AG04450 (cell line): Measurements from ENCODE around the gene TRIM15. TPM values are rescaled to one million over a fixed set of nuclear protein-coding genes. Genes with fewer than 3 reads are reported as not detected.

Source experiments
- CTCF ChIA-PET: fragments of 300-600, 350-600 bp; formaldehyde crosslinking; extraction: SDS; loops from one replicate; lab custom pipeline; 2022; ENCODE audit warnings: antibody characterized with exemption, inconsistent platforms; lab: Charles Lee
- POLR2A ChIA-PET: fragments of 350-600 bp; formaldehyde crosslinking; extraction: SDS; loops from one replicate; lab custom pipeline; 2021; ENCODE audit warnings: antibody characterized with exemption, inconsistent platforms; lab: Yijun Ruan, JAX
- DNase-seq: peaks from one replicate; pipeline ENCODE4 v3.0.0-alpha.2; 2011; ENCODE audit warnings: low read depth, low spot score
- H3K27ac ChIP-seq: one replicate; pipeline ENCODE4 v1.5.1; 2012; ENCODE audit warnings: low read depth, low read length, control low read depth
- H3K27me3 ChIP-seq: one replicate; pipeline ENCODE4 v1.6.0; 2012; ENCODE audit warnings: low read length; ENCODE audit not compliant: control insufficient read depth, insufficient read depth
- H3K4me3 ChIP-seq: 2 replicates; pipeline ENCODE4 v1.5.1; 2011; ENCODE audit warnings: mild to moderate bottlenecking, low read depth, low read length, control low read depth
- H3K9me3 ChIP-seq: 2 replicates; pipeline ENCODE4 v1.5.1; 2012; ENCODE audit warnings: low read length; ENCODE audit not compliant: control insufficient read depth, insufficient read depth
- polyA plus RNA-seq: library from polyadenylated mRNA; depleted of rRNA; stranded (reverse); fragments of >200 nt; gene quantifications from 2 replicates; pipeline ENCODE4 v1.2.3, GENCODE V29; 2011
- TF ChIP-seq, protein P1 (sequence below): IDR thresholded peaks from 2 replicates; pipeline ENCODE4 v1.5.1; 2011; ENCODE audit warnings: low read depth, low read length, control low read depth, inconsistent platforms

The TRIM15 gene
- polyA plus RNA-seq, 1 experiment = not detected

DNA sequence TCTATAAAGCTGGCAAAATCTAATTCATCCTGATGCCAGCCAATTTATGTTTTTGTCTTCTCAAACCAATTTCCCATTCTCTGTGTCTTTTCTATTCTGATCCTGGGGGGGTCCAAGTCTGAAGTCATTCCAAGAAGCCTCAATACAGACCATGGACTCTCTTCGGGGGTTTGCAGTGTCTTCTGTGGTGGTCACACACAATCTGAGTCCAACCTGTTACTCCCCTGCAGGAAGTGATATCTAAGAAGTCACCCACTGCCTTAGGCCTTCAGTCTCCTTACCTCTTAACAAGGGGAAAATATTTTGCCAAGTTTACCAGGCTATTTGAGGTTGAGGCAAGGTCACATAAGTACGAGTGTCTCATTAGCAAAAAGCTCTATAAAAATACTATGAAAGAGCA, 48.0 kb downstream of the TRIM15 start:
- CTCF ChIA-PET = no interaction called here

DNA sequence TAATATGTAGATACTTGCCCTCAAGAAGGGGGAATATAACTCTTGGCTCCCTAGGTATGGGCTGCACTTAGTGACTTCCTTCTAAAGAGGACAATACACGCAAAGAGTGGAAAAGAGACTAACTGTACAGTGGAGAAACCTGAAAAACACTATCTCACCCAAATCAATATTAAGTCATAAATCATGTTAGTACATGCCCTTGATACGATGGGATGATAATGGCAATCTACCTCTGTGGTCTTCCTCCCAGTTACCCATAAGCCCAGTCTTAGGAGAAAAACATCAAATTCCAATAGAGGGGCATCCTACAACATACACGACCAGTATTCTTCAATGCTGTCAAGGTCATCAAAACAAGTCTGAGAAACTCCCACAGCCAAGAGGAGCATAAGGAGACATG, 48.6 kb downstream of the TRIM15 start:
- ChIA-PET CTCF (no interaction called here), POLR2A (no interaction called here)
- no peaks in the 10 kb centered on the region for H3K27me3 ChIP-seq
- DNase-seq = no peak
- H3K27ac ChIP-seq = no peak overlapping the region
- TF ChIP-seq, protein P1, sequence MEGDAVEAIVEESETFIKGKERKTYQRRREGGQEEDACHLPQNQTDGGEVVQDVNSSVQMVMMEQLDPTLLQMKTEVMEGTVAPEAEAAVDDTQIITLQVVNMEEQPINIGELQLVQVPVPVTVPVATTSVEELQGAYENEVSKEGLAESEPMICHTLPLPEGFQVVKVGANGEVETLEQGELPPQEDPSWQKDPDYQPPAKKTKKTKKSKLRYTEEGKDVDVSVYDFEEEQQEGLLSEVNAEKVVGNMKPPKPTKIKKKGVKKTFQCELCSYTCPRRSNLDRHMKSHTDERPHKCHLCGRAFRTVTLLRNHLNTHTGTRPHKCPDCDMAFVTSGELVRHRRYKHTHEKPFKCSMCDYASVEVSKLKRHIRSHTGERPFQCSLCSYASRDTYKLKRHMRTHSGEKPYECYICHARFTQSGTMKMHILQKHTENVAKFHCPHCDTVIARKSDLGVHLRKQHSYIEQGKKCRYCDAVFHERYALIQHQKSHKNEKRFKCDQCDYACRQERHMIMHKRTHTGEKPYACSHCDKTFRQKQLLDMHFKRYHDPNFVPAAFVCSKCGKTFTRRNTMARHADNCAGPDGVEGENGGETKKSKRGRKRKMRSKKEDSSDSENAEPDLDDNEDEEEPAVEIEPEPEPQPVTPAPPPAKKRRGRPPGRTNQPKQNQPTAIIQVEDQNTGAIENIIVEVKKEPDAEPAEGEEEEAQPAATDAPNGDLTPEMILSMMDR = no peak
- no peaks in the 10 kb centered on the region; the same call in 1 of the 2 replicates for H3K9me3 ChIP-seq
- peak overlapping the region; percentile 88 for H3K4me3 ChIP-seq

More for the DNA sequence above, 48.0 kb downstream of the TRIM15 start:
- Histone ChIP-seq H3K4me3 (no peak overlapping the region; the same call in 1 of the 2 replicates), H3K27me3 (no peaks in the 10 kb centered on the region), H3K9me3 (no peaks in the 10 kb centered on the region; the same call in 1 of the 2 replicates), H3K27ac (no peak overlapping the region)
- TF ChIP-seq, protein P1 = no peak
- DNase-seq = no peak
- POLR2A ChIA-PET = no interaction called here

DNA sequence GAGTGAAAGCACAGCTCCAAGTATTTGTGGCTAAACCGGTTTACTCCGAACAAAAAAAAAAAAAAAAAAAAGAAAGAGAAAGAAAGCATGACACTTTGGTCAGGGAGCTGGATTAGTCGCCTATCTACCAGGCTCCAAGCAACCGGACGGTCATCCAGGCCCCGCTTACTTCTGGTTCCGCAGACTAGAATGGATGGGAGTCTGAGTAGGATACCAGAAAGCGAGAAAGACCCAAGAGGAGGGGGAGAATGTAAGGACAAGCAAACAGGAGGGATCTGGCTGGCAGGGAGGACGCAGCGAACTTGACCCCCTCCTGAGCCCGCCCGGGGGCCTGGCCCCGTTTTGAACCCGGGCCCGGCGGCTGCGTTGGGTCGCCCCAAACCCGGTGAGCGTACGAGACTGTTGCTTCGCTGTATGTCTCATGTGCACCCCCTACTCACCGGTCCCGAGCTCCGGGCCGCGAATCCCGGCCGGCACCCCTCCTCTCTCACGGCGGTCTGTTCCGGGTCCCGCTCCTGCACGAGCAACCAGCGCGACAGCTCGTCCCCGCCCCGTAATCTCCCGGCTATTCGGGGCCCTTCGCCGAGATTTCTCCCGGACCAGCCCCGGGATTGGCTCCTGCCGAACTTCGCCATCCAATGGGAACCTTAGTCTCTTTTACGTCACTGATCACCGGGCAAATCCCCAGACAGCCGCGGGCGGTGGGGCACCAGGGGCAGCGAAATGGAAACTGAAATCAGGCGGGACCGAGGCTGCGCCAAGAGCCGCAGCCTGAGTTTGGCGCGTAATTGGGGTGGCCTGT, 49.7 kb downstream of the TRIM15 start, which contains the start of gene TRIM26:
TSS of gene TRIM26 (minus strand) at position 542 of the 802 bp plus-strand sequence. CDS start 14,303 bp downstream, outside the sequence.
- DNase-seq = peak; percentile 85
- H3K4me3 ChIP-seq = peak within 1 kb of the TSS; percentile 88
- no peaks in the 10 kb centered on the region for H3K27me3 ChIP-seq
- TF ChIP-seq, protein P1 = no peak
- no peaks in the 10 kb centered on the region; the same call in 1 of the 2 replicates for H3K9me3 ChIP-seq
- peak within 1 kb of the TSS; percentile 81 for H3K27ac ChIP-seq
- CTCF ChIA-PET = interaction anchor here (1.6 kb wide), 1 partner anchor 241 kb away, joined by 5 read pairs; no protein-coding TSS in a partner anchor
- POLR2A ChIA-PET = interaction anchor here (0.5 to 2.1 kb wide), 2 partner anchors 113 to 150 kb away, joined by 4 to 6 read pairs; partner anchors contain the start of gene TRIM39

- DNase-seq = no peak
- peak overlapping the region; percentile 81 for H3K27ac ChIP-seq
- TF ChIP-seq, protein P1 = no peak
- peak overlapping the region; percentile 83 for H3K4me3 ChIP-seq
- ChIA-PET POLR2A (interaction anchor here (0.5 to 2.1 kb wide), 2 partner anchors 113 to 151 kb away, joined by 4 to 6 read pairs; partner anchors contain the start of gene TRIM39), CTCF (interaction anchor here (1.6 kb wide), 1 partner anchor 240 kb away, joined by 5 read pairs; no protein-coding TSS in a partner anchor)
- no peaks in the 10 kb centered on the region; the same call in 1 of the 2 replicates for H3K9me3 ChIP-seq
- no peaks in the 10 kb centered on the region for H3K27me3 ChIP-seq
Observed at GRCh38 chr6:30213667-30213956, 50.3 kb downstream of the TRIM15 start.
